Activated B cell treated with CpG ODN at 0.5 μM for 24 hours (primary cell): Measurements from ENCODE around the gene CD4. TPM values are rescaled to one million over a fixed set of nuclear protein-coding genes. Genes with fewer than 3 reads are reported as not detected.

Experiments used
- ATAC-seq: fragments of 200-7000 bp; cut with Tn5 transposase; one replicate; pipeline ENCODE4 v1.10.0; 2021; ENCODE audit warnings: low read depth, mild to moderate bottlenecking, moderate library complexity
- CTCF ChIA-PET: fragments of 350-600 bp; sonication (Branson Sonifier 250); formaldehyde crosslinking; loops from one replicate; lab custom pipeline; 2021; ENCODE audit warnings: antibody characterized with exemption; lab: Charles Lee
- POLR2A ChIA-PET: fragments of 350-600 bp; sonication (Branson Sonifier 250); formaldehyde crosslinking; loops from one replicate; lab custom pipeline; 2021; ENCODE audit warnings: antibody characterized with exemption; lab: Charles Lee
- DNase-seq: peaks from one replicate; pipeline ENCODE4 v3.0.0; 2022
- H3K27ac Mint-ChIP-seq: one replicate; pipeline ENCODE4 v1.8.0; 2020; ENCODE audit warnings: mixed read lengths
- H3K27me3 Mint-ChIP-seq: one replicate; pipeline ENCODE4 v1.8.0; 2021; ENCODE audit warnings: mixed read lengths
- H3K36me3 Mint-ChIP-seq: one replicate; pipeline ENCODE4 v1.8.0; 2021; ENCODE audit warnings: low read depth, mixed read lengths
- H3K4me1 Mint-ChIP-seq: one replicate; pipeline ENCODE4 v1.8.0; 2021; ENCODE audit warnings: mixed read lengths
- H3K4me3 Mint-ChIP-seq: one replicate; pipeline ENCODE4 v1.8.0; 2020; ENCODE audit warnings: mild to moderate bottlenecking, mixed read lengths
- H3K9me3 Mint-ChIP-seq: one replicate; pipeline ENCODE4 v1.8.0; 2020; ENCODE audit warnings: mixed read lengths
- CTCF ChIP-seq: fragments of 200-600 bp; IDR thresholded peaks from one replicate; pipeline ENCODE4 v1.8.0; 2022; ENCODE audit warnings: antibody characterized with exemption, mild to moderate bottlenecking
- intact Hi-C: fragments of 100-400 bp; cut with micrococcal nuclease; formaldehyde crosslinking; loops from one replicate; pipeline ENCODE4 v1.15.1; 2024
- total RNA-seq: library from RNA; stranded (reverse); gene quantifications from 2 replicates; pipeline ENCODE4 v1.2.3, GENCODE V29; 2022

CD4 gene
- total RNA-seq, 1 donor from 2014 or later, result 0.22 TPM

- DNase-seq, result no peak
- TF ChIP-seq CTCF, result no peak
- H3K9me3 Mint-ChIP-seq, result no peaks in the 10 kb centered on the region
- H3K27ac Mint-ChIP-seq, result no peak overlapping the region
- CTCF ChIA-PET, result interaction anchor here (0.9 to 3.6 kb wide), 2 partner anchors 11 to 14 kb away, joined by 3 to 12 read pairs; partner anchors contain the start of genes CDCA3 and USP5
- H3K36me3 Mint-ChIP-seq, result no peaks in the 10 kb centered on the region
- peaks cover 14% of the 10 kb centered on the region for H3K4me1 Mint-ChIP-seq
- POLR2A ChIA-PET, result interaction anchor here (3.5 kb wide), 1 partner anchor 14 kb away, joined by 15 read pairs; the partner anchor contains the start of genes CDCA3 and USP5
- no peak overlapping the region for H3K4me3 Mint-ChIP-seq
- ATAC-seq, result no peak
- intact Hi-C loops, result no loop called here
- peaks cover 2% of the 10 kb centered on the region for H3K27me3 Mint-ChIP-seq
Measured at GRCh38 chr12:6837370-6838060, 48.2 kb downstream of the CD4 start.

DNA sequence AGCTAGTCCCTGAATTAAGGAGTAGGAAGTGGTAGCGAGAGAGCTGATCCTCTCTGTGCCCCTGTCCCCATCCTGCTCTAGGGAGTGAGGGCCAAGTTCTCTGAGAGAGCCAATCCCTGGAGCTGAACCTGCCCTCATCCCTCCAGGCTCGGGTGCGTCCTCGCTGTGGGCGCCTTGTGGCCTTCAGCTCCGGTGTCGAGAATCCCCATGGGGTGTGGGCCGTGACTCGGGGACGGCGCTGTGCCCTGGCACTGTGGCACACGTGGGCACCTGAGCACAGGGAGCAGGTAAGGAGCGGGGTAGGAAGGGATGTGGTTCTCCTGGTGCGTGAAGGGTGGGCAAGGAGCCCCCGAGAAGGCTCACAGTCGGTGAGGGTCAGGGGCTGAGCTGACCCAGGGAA lies 49.5 kb downstream of the CD4 start:
- ATAC-seq, result no peak
- H3K9me3 Mint-ChIP-seq, result no peaks in the 10 kb centered on the region
- no peak overlapping the region for H3K27ac Mint-ChIP-seq
- ChIA-PET CTCF (interaction anchor here (0.6 to 1.6 kb wide), 2 partner anchors 34 to 108 kb away, joined by 3 to 5 read pairs; partner anchors contain the start of gene SPSB2), POLR2A (interaction anchor here (0.5 to 3.5 kb wide), 4 partner anchors 10 to 86 kb away, joined by 3 to 15 read pairs (median 5); partner anchors contain the start of genes CDCA3, MLF2 and USP5)
- no peaks in the 10 kb centered on the region for H3K36me3 Mint-ChIP-seq
- intact Hi-C loops, result no loop called here
- H3K27me3 Mint-ChIP-seq, result peaks cover 2% of the 10 kb centered on the region
- DNase-seq, result no peak
- H3K4me1 Mint-ChIP-seq, result peaks cover 14% of the 10 kb centered on the region
- no peak for TF ChIP-seq CTCF
- no peak overlapping the region for H3K4me3 Mint-ChIP-seq

DNA sequence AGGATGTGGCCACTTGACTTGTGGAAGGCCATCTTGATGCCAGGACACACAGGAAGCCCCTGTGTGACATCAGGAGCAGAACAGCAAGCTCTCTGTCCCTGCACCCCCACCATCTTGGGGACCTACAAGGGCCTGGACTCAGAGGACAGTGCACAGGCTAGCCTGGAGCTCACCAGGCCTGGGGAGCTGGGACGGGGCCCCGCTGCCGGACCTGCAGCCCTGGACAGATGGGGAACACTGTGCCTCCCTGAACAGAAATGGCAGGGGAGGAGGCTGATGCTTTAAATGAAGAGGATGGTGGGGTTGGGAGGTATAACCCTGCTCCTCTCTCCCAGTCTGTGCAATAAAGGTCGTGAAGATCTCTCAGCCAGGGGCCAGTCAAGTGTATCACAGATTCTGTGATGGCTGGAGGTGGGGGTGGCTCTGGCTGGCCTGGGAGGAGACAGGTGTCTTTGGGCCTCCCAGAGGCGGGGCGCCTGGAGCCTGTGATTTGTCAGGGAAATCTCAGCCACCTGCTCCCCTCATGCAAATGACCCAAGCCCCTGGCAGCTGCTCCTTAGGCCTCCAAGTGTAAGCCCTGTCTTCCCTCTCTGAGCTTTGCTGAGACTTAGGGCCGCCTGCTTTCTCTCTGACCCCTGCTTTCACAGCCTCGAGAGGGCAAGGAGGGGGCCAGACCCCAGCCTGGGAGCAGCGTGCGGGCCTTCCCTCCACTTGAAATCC lies 50.3 kb downstream of the CD4 start:
- intact Hi-C loops, result no loop called here
- no peak for TF ChIP-seq CTCF
- ChIA-PET CTCF (interaction anchor here (0.6 to 1.7 kb wide), 3 partner anchors 9 to 107 kb away, joined by 3 to 5 read pairs (median 5); partner anchors contain the start of gene SPSB2), POLR2A (interaction anchor here (0.5 to 3.5 kb wide), 6 partner anchors 9 to 384 kb away, joined by 3 to 15 read pairs (median 4); partner anchors contain the start of genes CDCA3, MLF2 and USP5)
- H3K4me1 Mint-ChIP-seq, result peaks cover 14% of the 10 kb centered on the region
- H3K9me3 Mint-ChIP-seq, result no peaks in the 10 kb centered on the region
- H3K27ac Mint-ChIP-seq, result peak overlapping the region; percentile 41
- H3K27me3 Mint-ChIP-seq, result peaks cover 2% of the 10 kb centered on the region
- ATAC-seq, result peak; percentile 78
- H3K36me3 Mint-ChIP-seq, result no peaks in the 10 kb centered on the region
- DNase-seq, result no peak
- no peak overlapping the region for H3K4me3 Mint-ChIP-seq

- no peak for ATAC-seq
- Mint-ChIP-seq H3K36me3 (no peaks in the 10 kb centered on the region), H3K27ac (peak overlapping the region; percentile 41), H3K9me3 (no peaks in the 10 kb centered on the region), H3K4me3 (no peak overlapping the region), H3K4me1 (peaks cover 14% of the 10 kb centered on the region), H3K27me3 (peaks cover 2% of the 10 kb centered on the region)
- ChIA-PET CTCF (interaction anchor here (1.6 to 1.7 kb wide), 2 partner anchors 9 to 33 kb away, joined by 5 read pairs; partner anchors contain the start of gene SPSB2), POLR2A (interaction anchor here (0.6 to 3.5 kb wide), 4 partner anchors 8 to 839 kb away, joined by 3 to 15 read pairs (median 4); partner anchors contain the start of genes CDCA3 and USP5)
- DNase-seq, result no peak
- TF ChIP-seq CTCF, result no peak
- intact Hi-C loops, result no loop called here
Measured at GRCh38 chr12:6840330-6840729, 51.0 kb downstream of the CD4 start.
